NCI-H128 (cell line): Measurements from ENCODE around the gene PCMTD2.
"Not testable (repeated sequence)": the region's sequence is repeated elsewhere in the genome, so short reads cannot be mapped to it uniquely, and the experiment has no call there.

Experiments
- DNase-seq: peaks from one replicate; lab custom pipeline; 2025; ENCODE audit not compliant: unreplicated experiment; lab: John Stamatoyannopoulos, UW

PCMTD2 gene

GRCh38 chr20:64285579-64286446 is 30.3 kb downstream of the PCMTD2 start:
- not testable (repeated sequence) for DNase-seq

GRCh38 chr20:64286447-64287263 is 31.1 kb downstream of the PCMTD2 start:
- not testable (repeated sequence) for DNase-seq

- DNase-seq: not testable (repeated sequence)
These were observed 31.7 kb downstream of the PCMTD2 start for GRCh38 chr20:64287264-64287590.

- DNase-seq: not testable (repeated sequence)
These were observed 36.6 kb downstream of the PCMTD2 start for GRCh38 chr20:64292167-64292566.

GRCh38 chr20:64303086-64303485 is 47.5 kb downstream of the PCMTD2 start:
- DNase-seq: not testable (repeated sequence)

GRCh38 chr20:64313761-64314160 is 58.2 kb downstream of the PCMTD2 start:
- not testable (repeated sequence) for DNase-seq

- DNase-seq: not testable (repeated sequence)
These were observed 59.8 kb downstream of the PCMTD2 start for GRCh38 chr20:64315381-64315780.

GRCh38 chr20:64315884-64316283 is 60.3 kb downstream of the PCMTD2 start:
- not testable (repeated sequence) for DNase-seq

- not testable (repeated sequence) for DNase-seq
These were observed 61.0 kb downstream of the PCMTD2 start for GRCh38 chr20:64316415-64317083.

- DNase-seq: not testable (repeated sequence)
These were observed 61.8 kb downstream of the PCMTD2 start for GRCh38 chr20:64317331-64317730.

- not testable (repeated sequence) for DNase-seq
These were observed 62.5 kb downstream of the PCMTD2 start for GRCh38 chr20:64318056-64318455.

- DNase-seq: not testable (repeated sequence)
These were observed 66.7 kb downstream of the PCMTD2 start for GRCh38 chr20:64322031-64322789.
